ENCODE results near the gene OPCML. TPM values are rescaled to one million over a fixed set of nuclear protein-coding genes. Genes with fewer than 3 reads are reported as not detected.

The OPCML gene
- total RNA-seq, 1 experiment from 2014 or later: 0.94 TPM

- Histone ChIP-seq H3K56ac (ENCODE audit: insufficient read length, low read depth, low read length) (no peak overlapping the region), H3K4ac (ENCODE audit: low read depth, low read length) (no peak overlapping the region), H3K9me3 (ENCODE audit: control insufficient read depth, low read depth, low read length) (no peaks in the 10 kb centered on the region), H3K23ac (ENCODE audit: insufficient read length, low read depth, low read length) (no peak overlapping the region), H2AK5ac (ENCODE audit: insufficient read length, low read length) (no peak overlapping the region), H3K14ac (ENCODE audit: insufficient read depth, low read length) (no peak overlapping the region), H2BK15ac (ENCODE audit: low read depth, low read length) (no peak overlapping the region), H4K5ac (ENCODE audit: insufficient read length, low read depth, low read length) (no peak overlapping the region), H4K91ac (ENCODE audit: insufficient read length, low read depth, low read length) (no peak overlapping the region), H3K27me3 (ENCODE audit: insufficient read depth, low read length) (no peaks in the 10 kb centered on the region), H3K4me2 (ENCODE audit: insufficient read depth, insufficient read length, low read length) (no peak overlapping the region), H3K27ac (ENCODE audit: insufficient read length, low read depth, low read length) (no peak overlapping the region), H3K9ac (ENCODE audit: extremely low read depth, insufficient read length, low read length) (no peak overlapping the region), H4K8ac (replicated peaks; ENCODE audit: insufficient read length, low read depth, low read length) (no peak overlapping the region), H3T11ph (ENCODE audit: low read length) (no peak overlapping the region), H3K4me1 (ENCODE audit: insufficient read depth, low read length) (peaks cover 2% of the 10 kb centered on the region; the same call in 1 of the 2 replicates), H4K20me1 (ENCODE audit: control insufficient read depth, insufficient read depth, insufficient read length) (no peaks in the 10 kb centered on the region), H3K79me1 (ENCODE audit: insufficient read depth, low read depth, low read length, poor library complexity, severe bottlenecking) (no peaks in the 10 kb centered on the region), H3K18ac (ENCODE audit: insufficient read length, low read depth, low read length) (no peak overlapping the region), H2BK20ac (ENCODE audit: low read depth, low read length, poor library complexity, severe bottlenecking) (no peak overlapping the region), H2BK12ac (ENCODE audit: insufficient read length, low read depth, low read length) (no peak overlapping the region), H2AFZ (ENCODE audit: low read length) (no peak overlapping the region), H3K79me2 (ENCODE audit: insufficient read depth, low read length) (no peaks in the 10 kb centered on the region), H3K23me2 (ENCODE audit: insufficient read length, low read depth, low read length, poor library complexity, severe bottlenecking) (no peaks in the 10 kb centered on the region), H2BK120ac (ENCODE audit: low read depth, low read length, poor library complexity, severe bottlenecking) (no peak overlapping the region), H2BK5ac (ENCODE audit: insufficient read length, low read length) (no peak overlapping the region)
- WGBS (ENCODE audit: extremely low coverage, insufficient read length, low lambda C conversion rate): no CpG with 5 or more reads among the region's 8 CpGs
- no peak for DNase-seq
- Mint-ChIP-seq H3K36me3 (ENCODE audit: insufficient read depth in 1 of 3, low read depth in 3 of 3) (peaks cover 0 to 6% (median 5%) of the 10 kb centered on the region in 3 experiments; a peak in 6 of 7 replicates), H3K27me3 (ENCODE audit: low read depth) (peaks cover 2% of the 10 kb centered on the region; the same call in 1 of the 2 replicates), H3K4me1 (peaks cover 21 to 27% of the 10 kb centered on the region in 2 experiments), H3K9me3 (peaks cover 3 to 9% of the 10 kb centered on the region in 2 experiments; a peak in 4 of 5 replicates), H3K4me3 (no peak overlapping the region), H3K27ac (no peak overlapping the region)
- no peak for TF ChIP-seq CTCF (conservative IDR thresholded peaks at IDR 0.05)
Measured at GRCh38 chr11:132907651-132908413, 624.5 kb downstream of the OPCML start.

Measured in H9 (cell line).